Skeletal muscle tissue (tissue), 4 donors: ENCODE data around the gene IPO4. TPM values are rescaled to one million over a fixed set of nuclear protein-coding genes. Genes with fewer than 3 reads are reported as not detected.

ENCODE experiments used
- H3K27ac ChIP-seq: one replicate; pipeline ENCODE4 v1.7.0; 2013; ENCODE audit warnings: mild to moderate bottlenecking, low read depth, low read length, inconsistent platforms
- H3K27me3 ChIP-seq, 3 donors: one replicate each; pipeline ENCODE4 v1.7.0; 2013; ENCODE audit warnings: low read length in 3 of 3; ENCODE audit not compliant: control insufficient read depth in 3 of 3, insufficient read depth in 3 of 3
- H3K36me3 ChIP-seq, 3 donors: one replicate each; pipeline ENCODE4 v1.7.0; 2013; ENCODE audit warnings: low read length in 3 of 3; ENCODE audit not compliant: control insufficient read depth in 3 of 3, insufficient read depth in 3 of 3
- H3K4me1 ChIP-seq, 3 donors: one replicate each; pipeline ENCODE4 v1.7.0; 2013; ENCODE audit warnings: low read length in 3 of 3, mild to moderate bottlenecking in 3 of 3; ENCODE audit not compliant: control insufficient read depth in 3 of 3, insufficient read depth in 3 of 3
- H3K4me3 ChIP-seq, 3 donors: one replicate each; pipeline ENCODE4 v1.7.0; 2013; ENCODE audit warnings: low read length in 3 of 3
- H3K9ac ChIP-seq, 3 donors: one replicate each; pipeline ENCODE4 v1.7.0; 2013; ENCODE audit warnings: low read length in 3 of 3, mild to moderate bottlenecking in 3 of 3, moderate library complexity in 2 of 3, low read depth in 1 of 3
- H3K9me3 ChIP-seq, 3 donors: one replicate each; pipeline ENCODE4 v1.7.0; 2013; ENCODE audit warnings: low read length in 3 of 3; ENCODE audit not compliant: control insufficient read depth in 3 of 3
- total RNA-seq: library from RNA; depleted of rRNA; stranded (reverse); fragments of >200 nt; gene quantifications from one replicate; pipeline ENCODE4 v1.2.3, GENCODE V29; 2014
- donor health status: Osteomylitis.

The IPO4 gene
- total RNA-seq, 1 donor from 2014 or later, result 32.9 TPM

DNA sequence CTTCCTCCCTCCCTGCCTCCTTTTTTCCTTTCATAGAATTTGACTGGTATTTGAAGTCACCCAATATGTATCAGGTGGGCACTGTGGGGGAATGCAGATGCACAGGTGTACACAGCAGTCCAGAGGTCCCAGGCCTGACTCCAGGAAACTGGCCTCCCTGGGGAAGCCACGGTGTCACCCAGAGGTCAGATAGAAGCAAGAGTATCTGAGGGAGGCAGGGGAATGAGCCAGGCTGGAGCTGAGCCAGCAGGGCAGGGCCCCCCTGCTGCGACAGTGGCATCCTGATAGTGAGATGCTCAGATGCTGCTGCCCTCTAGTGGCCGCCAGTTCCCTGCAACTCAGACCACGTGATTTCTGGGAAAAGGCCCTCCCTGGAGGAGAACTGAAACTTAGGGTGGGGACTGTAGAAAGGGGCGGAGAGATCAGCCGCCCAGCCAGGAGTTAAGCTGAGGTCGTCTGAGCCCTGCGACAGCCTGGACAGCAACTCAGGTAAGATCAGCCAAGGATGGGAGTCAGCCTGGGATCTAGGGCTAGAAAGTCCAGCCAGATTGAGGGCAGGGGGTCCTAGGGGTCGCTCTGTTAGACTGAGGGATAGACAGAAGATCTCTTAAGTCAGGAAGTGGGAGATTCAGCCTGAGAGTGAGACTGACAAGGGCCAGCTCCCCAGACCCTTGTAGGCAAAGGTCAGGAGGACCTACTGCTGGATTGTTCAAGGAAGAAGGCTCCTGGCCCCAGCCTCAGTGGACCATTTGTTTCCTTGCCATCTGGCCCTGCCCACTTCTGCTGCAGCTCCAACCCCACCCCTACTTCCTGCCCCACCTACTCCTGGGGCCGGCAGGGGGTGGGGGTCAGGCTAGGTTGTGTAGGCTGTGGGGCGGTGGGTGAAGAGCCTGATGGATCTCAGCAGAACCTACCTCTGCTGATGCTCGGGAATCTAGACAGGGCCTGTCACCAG, 27.5 kb downstream of the IPO4 start, which contains the start of gene IRF9:
Gene IRF9, plus strand, starts transcription at position 416 of the 955 bp plus-strand sequence. CDS start 880 bp downstream, outside the sequence.
- H3K27me3 ChIP-seq, result no peaks in the 10 kb centered on the region
- H3K4me1 ChIP-seq, result peaks cover 24 to 30% (median 25%) of the 10 kb centered on the region in 3 donors
- H3K9ac ChIP-seq, result peak within 1 kb of the TSS; percentile 80 to 93 (median 91)
- H3K4me3 ChIP-seq, result peak within 1 kb of the TSS; percentile 84 to 92 (median 90)
- H3K27ac ChIP-seq, result peak within 1 kb of the TSS; percentile 88
- no peaks in the 10 kb centered on the region for H3K9me3 ChIP-seq
- peaks cover 64 to 68% (median 65%) of the 10 kb centered on the region in 3 donors for H3K36me3 ChIP-seq

DNA sequence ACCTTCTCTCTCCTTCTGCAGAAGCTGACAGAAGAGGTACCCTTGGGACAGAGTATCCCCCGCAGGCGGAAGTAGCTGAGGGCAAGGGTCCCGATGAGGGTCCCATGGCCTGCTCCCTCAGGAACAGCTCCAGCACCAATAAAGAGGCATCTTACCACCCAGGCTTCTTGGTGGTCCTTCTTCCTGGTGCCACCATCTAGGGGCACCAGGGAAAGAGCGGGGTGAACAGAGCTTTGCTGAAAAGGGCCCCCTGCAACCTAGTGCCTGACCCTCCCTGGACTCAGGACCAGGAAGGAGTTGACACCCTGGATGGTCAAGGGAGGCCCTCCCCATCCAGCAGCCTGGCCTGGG, 28.1 kb downstream of the IPO4 start:
- Histone ChIP-seq H3K9me3 (no peaks in the 10 kb centered on the region), H3K4me1 (peaks cover 24 to 30% (median 25%) of the 10 kb centered on the region in 3 donors), H3K27me3 (no peaks in the 10 kb centered on the region), H3K36me3 (peaks cover 64 to 68% (median 65%) of the 10 kb centered on the region in 3 donors), H3K27ac (peak overlapping the region; percentile 88), H3K4me3 (no peak overlapping the region), H3K9ac (peak overlapping the region in 1 of 3 donors; percentile 54)

- H3K27me3 ChIP-seq, result no peaks in the 10 kb centered on the region
- no peaks in the 10 kb centered on the region for H3K9me3 ChIP-seq
- no peak overlapping the region for H3K4me3 ChIP-seq
- H3K27ac ChIP-seq, result peak overlapping the region; percentile 88
- peaks cover 64 to 68% (median 65%) of the 10 kb centered on the region in 3 donors for H3K36me3 ChIP-seq
- H3K4me1 ChIP-seq, result peaks cover 24 to 34% (median 25%) of the 10 kb centered on the region in 3 donors
- H3K9ac ChIP-seq, result peak overlapping the region in 1 of 3 donors; percentile 40
Observed at GRCh38 chr14:24159777-24160498, 28.7 kb downstream of the IPO4 start.

DNA sequence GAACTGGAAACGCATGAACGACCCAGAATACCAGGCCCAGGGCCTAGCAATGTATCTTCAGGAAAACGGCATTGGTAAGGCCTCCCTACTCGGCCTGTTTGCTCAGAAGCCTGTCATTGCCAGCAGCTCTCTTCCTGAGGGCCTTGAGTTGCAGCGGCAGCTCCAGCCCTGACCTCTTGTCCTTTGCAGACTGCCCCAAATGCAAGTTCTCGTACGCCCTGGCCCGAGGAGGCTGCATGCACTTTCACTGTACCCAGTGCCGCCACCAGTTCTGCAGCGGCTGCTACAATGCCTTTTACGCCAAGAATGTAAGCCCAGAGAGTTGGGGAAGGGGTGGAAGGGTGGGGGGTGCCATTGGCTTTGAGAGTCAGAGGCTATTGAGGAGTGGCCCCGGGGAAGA, 31.3 kb downstream of the IPO4 start:
- no peak overlapping the region for H3K27ac ChIP-seq
- H3K27me3 ChIP-seq, result no peaks in the 10 kb centered on the region
- H3K4me3 ChIP-seq, result no peak overlapping the region
- no peak overlapping the region for H3K9ac ChIP-seq
- H3K36me3 ChIP-seq, result peaks cover 49 to 57% (median 54%) of the 10 kb centered on the region in 3 donors
- peaks cover 14 to 25% (median 18%) of the 10 kb centered on the region in 3 donors for H3K4me1 ChIP-seq
- H3K9me3 ChIP-seq, result no peaks in the 10 kb centered on the region

- Histone ChIP-seq H3K9ac (peak overlapping the region in 1 of 3 donors; percentile 27), H3K4me3 (no peak overlapping the region), H3K27me3 (no peaks in the 10 kb centered on the region), H3K36me3 (peaks cover 53 to 61% (median 57%) of the 10 kb centered on the region in 3 donors), H3K9me3 (no peaks in the 10 kb centered on the region), H3K27ac (no peak overlapping the region), H3K4me1 (peaks cover 12 to 20% (median 13%) of the 10 kb centered on the region in 3 donors)
Observed at GRCh38 chr14:24156840-24157239, 31.8 kb downstream of the IPO4 start.

- no peaks in the 10 kb centered on the region for H3K27me3 ChIP-seq
- no peak overlapping the region for H3K4me3 ChIP-seq
- peaks cover 62 to 72% (median 69%) of the 10 kb centered on the region in 3 donors for H3K36me3 ChIP-seq
- peak overlapping the region in 1 of 3 donors; percentile 11 for H3K9ac ChIP-seq
- H3K9me3 ChIP-seq, result no peaks in the 10 kb centered on the region
- H3K4me1 ChIP-seq, result peaks cover 0 to 5% (median 0%) of the 10 kb centered on the region in 3 donors
- no peak overlapping the region for H3K27ac ChIP-seq
Observed at GRCh38 chr14:24155100-24155499, 33.5 kb downstream of the IPO4 start.

GRCh38 chr14:24151404-24152080, 37.1 kb downstream of the IPO4 start:
- Histone ChIP-seq H3K27ac (no peak overlapping the region), H3K27me3 (no peaks in the 10 kb centered on the region), H3K9me3 (no peaks in the 10 kb centered on the region), H3K4me1 (peaks cover 11 to 25% (median 17%) of the 10 kb centered on the region in 3 donors), H3K4me3 (no peak overlapping the region), H3K36me3 (peaks cover 48 to 66% (median 52%) of the 10 kb centered on the region in 3 donors), H3K9ac (peak overlapping the region in 1 of 3 donors; percentile 43)

GRCh38 chr14:24150993-24151392, 37.6 kb downstream of the IPO4 start:
- no peaks in the 10 kb centered on the region for H3K9me3 ChIP-seq
- peak overlapping the region in 1 of 3 donors; percentile 43 for H3K9ac ChIP-seq
- H3K27ac ChIP-seq, result no peak overlapping the region
- peaks cover 44 to 62% (median 48%) of the 10 kb centered on the region in 3 donors for H3K36me3 ChIP-seq
- H3K4me3 ChIP-seq, result no peak overlapping the region
- H3K27me3 ChIP-seq, result no peaks in the 10 kb centered on the region
- peaks cover 15 to 28% (median 21%) of the 10 kb centered on the region in 3 donors for H3K4me1 ChIP-seq

DNA sequence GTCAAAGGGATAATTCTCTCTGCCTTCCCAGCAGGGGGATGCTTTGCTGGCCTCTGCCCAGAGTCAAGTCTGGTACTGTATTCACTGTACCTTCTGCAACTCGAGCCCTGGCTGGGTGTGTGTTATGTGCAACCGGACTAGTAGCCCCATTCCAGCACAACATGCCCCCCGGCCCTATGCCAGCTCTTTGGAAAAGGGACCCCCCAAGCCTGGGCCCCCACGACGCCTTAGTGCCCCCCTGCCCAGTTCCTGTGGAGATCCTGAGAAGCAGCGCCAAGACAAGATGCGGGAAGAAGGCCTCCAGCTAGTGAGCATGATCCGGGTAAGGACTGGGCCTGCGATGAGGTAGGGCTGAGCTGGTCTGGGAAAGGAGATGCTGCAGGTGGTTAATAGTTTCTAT, 38.0 kb downstream of the IPO4 start:
- no peak overlapping the region for H3K9ac ChIP-seq
- peaks cover 41 to 58% (median 44%) of the 10 kb centered on the region in 3 donors for H3K36me3 ChIP-seq
- no peak overlapping the region for H3K4me3 ChIP-seq
- no peaks in the 10 kb centered on the region for H3K9me3 ChIP-seq
- H3K27ac ChIP-seq, result no peak overlapping the region
- H3K4me1 ChIP-seq, result peaks cover 19 to 33% (median 25%) of the 10 kb centered on the region in 3 donors
- no peaks in the 10 kb centered on the region for H3K27me3 ChIP-seq
